DND-41 (cell line): ENCODE data around the gene MLYCD.
A peak's percentile ranks its signal among the peaks of the same experiment; 100 is the strongest.

Source experiments
- ATAC-seq: fragments of 200-7000 bp; cut with Tn5 transposase; 3 replicates; pipeline ENCODE4 v1.9.1; 2021; ENCODE audit warnings: low read depth; ENCODE audit not compliant: insufficient read depth
- DNase-seq: peaks from one replicate; pipeline ENCODE4 v3.0.0-alpha.2; 2020
- H2AFZ ChIP-seq: 2 replicates; pipeline ENCODE4 v1.6.0; 2012; ENCODE audit warnings: low read depth, low read length
- H3K27ac ChIP-seq: 2 replicates; pipeline ENCODE4 v1.5.1; 2012; ENCODE audit warnings: low read length, inconsistent platforms
- H3K27me3 ChIP-seq: fragments of 200-600 bp; sonication (generic); 2 replicates; pipeline ENCODE4 v1.6.0; 2012; ENCODE audit warnings: low read length, mild to moderate bottlenecking, inconsistent platforms; ENCODE audit not compliant: insufficient read depth, poor library complexity
- H3K36me3 ChIP-seq: 2 replicates; pipeline ENCODE4 v1.5.1; 2012; ENCODE audit warnings: low read length, inconsistent platforms; ENCODE audit not compliant: insufficient read depth
- H3K4me1 ChIP-seq: 2 replicates; pipeline ENCODE4 v1.5.1; 2012; ENCODE audit warnings: mild to moderate bottlenecking, low read length; ENCODE audit not compliant: insufficient read depth
- H3K4me2 ChIP-seq: 2 replicates; pipeline ENCODE4 v1.6.0; 2012; ENCODE audit warnings: mild to moderate bottlenecking, moderate library complexity, low read length, inconsistent platforms; ENCODE audit not compliant: insufficient read depth
- H3K4me3 ChIP-seq, 2 experiments: fragments of 200-600 bp in 1 of 2; shearing (Covaris generic) in 1 of 2; 2 replicates each; pipeline ENCODE4 v1.5.1; 2012 to 2016; ENCODE audit warnings: inconsistent platforms in 2 of 2, low read length in 2 of 2, mild to moderate bottlenecking in 2 of 2, low read depth in 1 of 2, moderate library complexity in 1 of 2
- H3K79me2 ChIP-seq: 2 replicates; pipeline ENCODE4 v1.6.0; 2012; ENCODE audit warnings: low read length, inconsistent platforms; ENCODE audit not compliant: insufficient read depth
- H3K9ac ChIP-seq: 2 replicates; pipeline ENCODE4 v1.6.0; 2012; ENCODE audit warnings: low read depth, mild to moderate bottlenecking, inconsistent platforms, low read length, moderate library complexity
- H3K9me3 ChIP-seq: 2 replicates; pipeline ENCODE4 v1.5.1; 2012; ENCODE audit warnings: low read length, moderate library complexity, mild to moderate bottlenecking, inconsistent platforms; ENCODE audit not compliant: insufficient read depth, severe bottlenecking
- H4K20me1 ChIP-seq: 2 replicates; pipeline ENCODE4 v1.6.0; 2012; ENCODE audit warnings: low read length; ENCODE audit not compliant: insufficient read depth
- CTCF ChIP-seq: IDR thresholded peaks from 2 replicates; pipeline ENCODE4 v1.5.1; 2012; ENCODE audit warnings: borderline replicate concordance, low read length, moderate library complexity, mild to moderate bottlenecking; ENCODE audit not compliant: poor library complexity, severe bottlenecking; ENCODE audit errors: extremely low read depth
- EZH2 ChIP-seq: IDR thresholded peaks from 3 replicates; pipeline ENCODE4 v1.6.1; 2012; ENCODE audit warnings: borderline replicate concordance, low read depth, mild to moderate bottlenecking, moderate library complexity, low read length, inconsistent platforms; ENCODE audit not compliant: severe bottlenecking

The MLYCD gene

GRCh38 chr16:83925095-83925905 is 26.4 kb downstream of the MLYCD start:
- no peak overlapping the region for H3K4me3 ChIP-seq
- no peaks in the 10 kb centered on the region for H3K79me2 ChIP-seq
- no peaks in the 10 kb centered on the region for H3K27me3 ChIP-seq
- H3K27ac ChIP-seq: no peak overlapping the region
- H3K9me3 ChIP-seq: no peaks in the 10 kb centered on the region
- TF ChIP-seq EZH2: no peak
- TF ChIP-seq CTCF: no peak
- no peaks in the 10 kb centered on the region for H3K4me1 ChIP-seq
- no peak overlapping the region for H3K9ac ChIP-seq
- H3K36me3 ChIP-seq: no peaks in the 10 kb centered on the region
- no peak overlapping the region for H2AFZ ChIP-seq
- no peak for ATAC-seq
- DNase-seq: no peak
- no peak overlapping the region for H3K4me2 ChIP-seq
- no peaks in the 10 kb centered on the region; the same call in 1 of the 2 replicates for H4K20me1 ChIP-seq

DNA sequence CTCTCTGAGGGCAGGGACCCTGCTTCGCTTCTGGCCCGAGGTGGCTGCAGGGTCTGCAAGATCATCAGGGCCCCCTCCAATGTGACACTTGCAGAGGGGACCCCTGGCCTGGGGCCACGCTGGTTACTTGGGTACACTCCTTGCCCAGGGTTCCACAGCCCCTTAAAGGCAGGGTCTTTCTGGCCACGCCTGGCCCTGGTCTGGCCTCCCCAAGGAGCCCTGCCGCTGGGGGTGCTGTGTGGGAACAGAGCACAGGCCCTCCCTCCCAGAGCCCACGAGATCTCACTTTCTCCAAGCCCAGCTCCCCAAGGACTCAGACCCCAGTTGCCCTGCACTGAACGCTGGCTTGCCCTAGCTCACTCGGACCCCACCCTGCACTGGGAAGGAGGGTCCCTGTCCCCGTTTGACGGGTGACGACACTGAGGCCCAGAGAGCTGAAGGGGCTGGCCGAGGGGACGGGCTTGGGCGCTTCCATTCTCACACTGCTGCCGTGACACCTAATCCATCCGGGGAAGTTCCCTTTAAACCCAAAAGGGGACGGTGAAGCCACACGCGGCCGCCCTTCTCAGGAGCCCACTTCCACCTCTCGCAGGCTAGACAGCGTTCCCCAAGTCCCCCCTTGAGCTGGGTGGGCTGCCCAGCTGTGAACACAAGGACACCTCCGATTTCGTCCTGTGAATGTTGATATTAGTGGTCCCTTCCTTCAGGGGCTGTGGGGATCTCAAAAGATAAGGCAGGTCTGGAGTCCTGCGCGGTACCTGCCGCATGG is 27.2 kb downstream of the MLYCD start:
- no peaks in the 10 kb centered on the region for H3K79me2 ChIP-seq
- no peak overlapping the region for H2AFZ ChIP-seq
- no peak overlapping the region for H3K4me3 ChIP-seq
- H3K27ac ChIP-seq: no peak overlapping the region
- H3K27me3 ChIP-seq: no peaks in the 10 kb centered on the region
- H3K36me3 ChIP-seq: no peaks in the 10 kb centered on the region
- no peak overlapping the region for H3K9ac ChIP-seq
- no peaks in the 10 kb centered on the region for H3K4me1 ChIP-seq
- no peak overlapping the region for H3K4me2 ChIP-seq
- ATAC-seq (no peak), DNase-seq (no peak)
- no peaks in the 10 kb centered on the region; the same call in 1 of the 2 replicates for H4K20me1 ChIP-seq
- no peak for TF ChIP-seq CTCF
- no peak for TF ChIP-seq EZH2
- no peaks in the 10 kb centered on the region for H3K9me3 ChIP-seq

DNA sequence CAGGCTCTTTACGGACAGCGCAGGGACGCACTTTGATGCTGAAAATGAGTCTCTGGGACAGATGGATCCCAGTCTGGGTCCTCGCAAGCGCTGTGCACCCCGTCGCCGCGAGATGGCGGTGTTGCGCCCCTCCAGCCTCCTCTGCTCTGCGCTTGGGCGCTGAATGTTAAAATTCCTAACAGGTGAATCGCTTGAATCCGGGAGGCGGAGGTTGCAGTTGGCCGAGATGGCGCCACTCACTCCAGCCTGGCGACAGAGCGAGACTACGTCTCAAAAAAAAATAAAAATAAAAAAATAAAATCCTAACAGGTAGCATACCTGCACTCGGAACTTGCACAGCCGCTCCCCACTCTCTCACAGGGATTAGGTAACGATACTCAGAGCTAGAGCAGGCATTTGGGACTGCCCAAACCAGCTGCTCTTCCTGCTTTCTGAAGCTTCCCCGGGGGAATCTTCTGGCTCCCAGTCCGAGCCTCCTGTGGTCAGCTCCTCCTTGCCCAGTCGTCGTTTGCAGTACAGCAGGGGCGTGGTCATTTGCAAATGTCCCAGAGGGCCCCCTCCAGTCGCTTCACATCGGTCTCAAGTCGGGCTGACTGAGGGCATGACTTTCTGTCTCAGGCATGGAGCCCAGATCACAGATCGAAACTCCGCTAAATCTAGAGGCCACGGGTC is 27.9 kb downstream of the MLYCD start:
- H3K4me2 ChIP-seq: no peak overlapping the region
- TF ChIP-seq EZH2 (no peak), CTCF (peak; percentile 85)

More for the DNA sequence above, 27.9 kb downstream of the MLYCD start:
- H3K27me3 ChIP-seq: no peaks in the 10 kb centered on the region
- H3K79me2 ChIP-seq: no peaks in the 10 kb centered on the region
- H4K20me1 ChIP-seq: no peaks in the 10 kb centered on the region; the same call in 1 of the 2 replicates
- H3K36me3 ChIP-seq: no peaks in the 10 kb centered on the region
- H3K9me3 ChIP-seq: no peaks in the 10 kb centered on the region
- H3K9ac ChIP-seq: no peak overlapping the region
- no peaks in the 10 kb centered on the region for H3K4me1 ChIP-seq
- H3K4me3 ChIP-seq: no peak overlapping the region
- no peak overlapping the region for H3K27ac ChIP-seq
- ATAC-seq (peak; percentile 80), DNase-seq (peak; percentile 46)
- no peak overlapping the region for H2AFZ ChIP-seq
